Breast epithelium (tissue), 4 donors: ENCODE data around the gene EGR4. TPM values are rescaled to one million over a fixed set of nuclear protein-coding genes. Genes with fewer than 3 reads are reported as not detected.

Source experiments
- DNase-seq, 2 donors: peaks; one replicate each; pipeline ENCODE4 v3.0.0-alpha.2; 2019; ENCODE audit warnings: low spot score in 2 of 2
- H3K27ac ChIP-seq, 2 donors: fragments of 200-600 bp; sonication (generic) in 1 of 2; one replicate each; pipeline ENCODE4 v1.5.1; 2016 to 2019; ENCODE audit warnings: mild to moderate bottlenecking in 1 of 2
- H3K27me3 ChIP-seq, 2 donors: fragments of 200-600 bp; sonication (generic) in 1 of 2; one replicate each; pipeline versions ENCODE4 v1.5.1 to v1.6.0; 2017 to 2019; ENCODE audit warnings: control low read depth in 1 of 2, mild to moderate bottlenecking in 1 of 2
- H3K36me3 ChIP-seq: fragments of 200-600 bp; one replicate; pipeline ENCODE4 v1.5.1; 2019
- H3K4me1 ChIP-seq, 2 donors: fragments of 200-600 bp; sonication (generic); one replicate each; pipeline ENCODE4 v1.5.1; 2016 to 2019; ENCODE audit warnings: control low read depth in 1 of 2
- H3K4me3 ChIP-seq, 3 donors: fragments of 200-600 bp; sonication (generic); 1 replicate in 2 of 3; 2 replicates in 1 of 3; pipeline ENCODE4 v1.5.1; 2016 to 2019; ENCODE audit warnings: mild to moderate bottlenecking in 3 of 3, moderate library complexity in 2 of 3
- H3K9me3 ChIP-seq, 2 donors: fragments of 200-600 bp; sonication (generic) in 1 of 2; one replicate each; pipeline ENCODE4 v1.5.1; 2016 to 2019; ENCODE audit warnings: control low read depth in 1 of 2
- POLR2A ChIP-seq: fragments of 450-650 bp; IDR thresholded peaks from one replicate; pipeline ENCODE4 v1.6.1; 2016; ENCODE audit warnings: antibody characterized with exemption, mild to moderate bottlenecking, moderate library complexity
- POLR2AphosphoS5 ChIP-seq, 3 donors: sonication (generic); formaldehyde crosslinking; IDR thresholded peaks; one replicate each; pipeline ENCODE4 v1.6.1; 2017; ENCODE audit warnings: antibody characterized with exemption in 3 of 3
- intact Hi-C: fragments of 100-400 bp; cut with DNase I; formaldehyde crosslinking; loops from one replicate; pipeline ENCODE4 v1.15.1; 2023; ENCODE audit warnings: low total_unique reads
- total RNA-seq, 3 donors: library from RNA; depleted of rRNA; stranded (reverse); fragments of >200 nt; gene quantifications; one replicate each; pipeline ENCODE4 v1.1.0, GENCODE V29; 2016
- TF ChIP-seq, protein P1 (sequence below), 3 donors: fragments of 450-650 bp; IDR thresholded peaks; one replicate each; pipeline ENCODE4 v1.5.1; 2016 to 2017; ENCODE audit warnings: antibody characterized with exemption in 3 of 3, mild to moderate bottlenecking in 3 of 3, moderate library complexity in 3 of 3

The EGR4 gene
- total RNA-seq, 3 donors from 2014 or later = not detected

DNA sequence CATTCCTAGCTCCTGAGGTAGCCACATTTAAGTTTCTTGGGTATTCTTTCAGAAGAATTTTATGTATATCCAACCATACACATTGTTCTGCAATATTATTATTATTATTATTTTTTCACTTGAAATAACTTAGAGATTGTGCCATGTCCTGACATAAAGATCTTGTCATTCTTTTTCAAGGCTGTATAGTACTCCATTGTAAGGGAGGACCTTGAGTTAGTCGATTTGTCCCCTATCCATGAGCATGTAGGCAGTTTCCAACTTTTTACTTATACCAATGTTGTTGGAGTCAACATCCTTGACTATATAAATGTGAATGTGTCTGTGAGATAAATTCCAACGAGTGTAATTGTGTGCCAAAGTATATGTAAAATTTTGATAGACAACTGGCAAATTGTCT is 891 bp upstream of the EGR4 start:
- TF ChIP-seq POLR2A = no peak
- TF ChIP-seq, protein P1, sequence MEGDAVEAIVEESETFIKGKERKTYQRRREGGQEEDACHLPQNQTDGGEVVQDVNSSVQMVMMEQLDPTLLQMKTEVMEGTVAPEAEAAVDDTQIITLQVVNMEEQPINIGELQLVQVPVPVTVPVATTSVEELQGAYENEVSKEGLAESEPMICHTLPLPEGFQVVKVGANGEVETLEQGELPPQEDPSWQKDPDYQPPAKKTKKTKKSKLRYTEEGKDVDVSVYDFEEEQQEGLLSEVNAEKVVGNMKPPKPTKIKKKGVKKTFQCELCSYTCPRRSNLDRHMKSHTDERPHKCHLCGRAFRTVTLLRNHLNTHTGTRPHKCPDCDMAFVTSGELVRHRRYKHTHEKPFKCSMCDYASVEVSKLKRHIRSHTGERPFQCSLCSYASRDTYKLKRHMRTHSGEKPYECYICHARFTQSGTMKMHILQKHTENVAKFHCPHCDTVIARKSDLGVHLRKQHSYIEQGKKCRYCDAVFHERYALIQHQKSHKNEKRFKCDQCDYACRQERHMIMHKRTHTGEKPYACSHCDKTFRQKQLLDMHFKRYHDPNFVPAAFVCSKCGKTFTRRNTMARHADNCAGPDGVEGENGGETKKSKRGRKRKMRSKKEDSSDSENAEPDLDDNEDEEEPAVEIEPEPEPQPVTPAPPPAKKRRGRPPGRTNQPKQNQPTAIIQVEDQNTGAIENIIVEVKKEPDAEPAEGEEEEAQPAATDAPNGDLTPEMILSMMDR (IDR thresholded peaks at IDR 0.05) = no peak
- TF ChIP-seq POLR2AphosphoS5 (IDR thresholded peaks at IDR 0.05) = no peak
- Histone ChIP-seq H3K27me3 (peaks cover 12 to 79% of the 10 kb centered on the region in 2 donors), H3K4me3 (no peak overlapping the region)

DNA sequence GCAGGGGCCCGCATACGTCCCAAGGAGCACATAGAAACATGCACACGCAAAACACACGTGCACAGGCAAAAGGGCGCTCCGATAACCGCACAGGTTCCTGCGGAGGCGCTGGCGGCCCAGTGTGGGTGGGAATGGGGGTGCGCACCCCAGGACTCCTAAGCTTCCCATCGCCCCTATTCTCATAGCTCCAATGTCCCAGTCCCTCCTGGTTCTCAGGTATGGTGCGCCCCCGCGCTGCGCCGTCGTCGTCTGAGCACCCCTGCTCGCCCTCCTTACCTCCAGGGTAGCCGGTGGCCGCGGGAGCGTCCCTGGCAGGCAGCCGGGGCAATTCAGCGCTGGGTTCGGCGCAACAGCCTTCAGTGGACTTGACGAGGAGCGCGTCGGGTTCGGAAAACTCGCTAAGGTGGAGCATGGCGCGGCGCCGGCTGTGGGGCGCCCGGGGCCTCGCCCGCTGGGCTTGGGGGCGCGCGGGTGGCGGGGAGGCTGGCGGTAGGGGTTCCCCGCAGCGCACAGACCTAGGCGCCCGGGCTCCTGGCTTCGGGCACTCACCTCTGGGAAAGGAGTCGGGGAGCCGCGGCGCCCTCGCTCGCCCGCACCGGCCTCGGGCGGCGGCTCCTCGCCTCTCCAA is 328 bp downstream of the EGR4 start:
- H3K27me3 ChIP-seq = peaks cover 12 to 76% of the 10 kb centered on the region in 2 donors
- DNase-seq = no peak
- peaks cover 0 to 11% of the 10 kb centered on the region in 2 donors for H3K4me1 ChIP-seq
- H3K9me3 ChIP-seq = no peaks in the 10 kb centered on the region
- TF ChIP-seq POLR2AphosphoS5 (IDR thresholded peaks at IDR 0.05) (no peak), POLR2A (no peak)
- TF ChIP-seq, protein P1 (IDR thresholded peaks at IDR 0.05) = no peak
- H3K4me3 ChIP-seq = peak overlapping the region; percentile 29 to 72 (median 48)
- no peak overlapping the region for H3K27ac ChIP-seq
- intact Hi-C loops = no loop called here
- H3K36me3 ChIP-seq = no peaks in the 10 kb centered on the region

More for the DNA sequence above, 891 bp upstream of the EGR4 start:
- no peak overlapping the region for H3K27ac ChIP-seq
- no peaks in the 10 kb centered on the region for H3K9me3 ChIP-seq
- peaks cover 0 to 11% of the 10 kb centered on the region in 2 donors for H3K4me1 ChIP-seq
- no peaks in the 10 kb centered on the region for H3K36me3 ChIP-seq
- no peak for DNase-seq
- intact Hi-C loops = no loop called here

DNA sequence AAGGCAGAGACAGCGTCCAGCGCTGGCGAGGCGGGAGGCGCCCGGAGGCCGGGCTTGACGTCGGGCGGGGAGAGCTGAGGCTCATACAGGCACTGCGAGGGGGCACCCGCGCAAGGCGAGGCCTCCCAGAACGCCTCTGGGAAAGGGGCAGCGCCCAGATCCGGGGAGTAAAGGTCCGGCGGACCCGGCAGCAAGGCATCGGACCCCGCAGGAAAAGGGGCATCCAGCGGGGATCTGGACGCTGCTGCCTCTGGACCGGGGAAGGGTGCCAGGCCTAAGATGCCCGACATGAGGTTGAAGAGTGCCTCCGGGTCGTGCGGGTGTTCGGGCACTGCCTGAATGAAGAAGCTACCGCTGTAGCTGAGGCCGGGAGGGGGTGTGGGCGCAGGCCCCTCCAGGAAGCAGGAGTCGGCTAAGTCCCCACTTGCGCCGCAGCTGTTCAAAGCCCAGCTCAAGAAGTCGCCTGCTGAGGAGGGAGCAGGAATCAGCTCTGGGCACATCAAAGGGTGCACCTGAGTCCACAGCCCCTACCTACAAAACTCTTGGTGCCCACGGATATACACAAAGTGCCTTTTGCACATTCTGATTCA is 937 bp downstream of the EGR4 start:
- no peak for TF ChIP-seq POLR2A
- no peak for TF ChIP-seq POLR2AphosphoS5 (IDR thresholded peaks at IDR 0.05)
- H3K27me3 ChIP-seq = peaks cover 12 to 72% of the 10 kb centered on the region in 2 donors
- DNase-seq = no peak

DNA sequence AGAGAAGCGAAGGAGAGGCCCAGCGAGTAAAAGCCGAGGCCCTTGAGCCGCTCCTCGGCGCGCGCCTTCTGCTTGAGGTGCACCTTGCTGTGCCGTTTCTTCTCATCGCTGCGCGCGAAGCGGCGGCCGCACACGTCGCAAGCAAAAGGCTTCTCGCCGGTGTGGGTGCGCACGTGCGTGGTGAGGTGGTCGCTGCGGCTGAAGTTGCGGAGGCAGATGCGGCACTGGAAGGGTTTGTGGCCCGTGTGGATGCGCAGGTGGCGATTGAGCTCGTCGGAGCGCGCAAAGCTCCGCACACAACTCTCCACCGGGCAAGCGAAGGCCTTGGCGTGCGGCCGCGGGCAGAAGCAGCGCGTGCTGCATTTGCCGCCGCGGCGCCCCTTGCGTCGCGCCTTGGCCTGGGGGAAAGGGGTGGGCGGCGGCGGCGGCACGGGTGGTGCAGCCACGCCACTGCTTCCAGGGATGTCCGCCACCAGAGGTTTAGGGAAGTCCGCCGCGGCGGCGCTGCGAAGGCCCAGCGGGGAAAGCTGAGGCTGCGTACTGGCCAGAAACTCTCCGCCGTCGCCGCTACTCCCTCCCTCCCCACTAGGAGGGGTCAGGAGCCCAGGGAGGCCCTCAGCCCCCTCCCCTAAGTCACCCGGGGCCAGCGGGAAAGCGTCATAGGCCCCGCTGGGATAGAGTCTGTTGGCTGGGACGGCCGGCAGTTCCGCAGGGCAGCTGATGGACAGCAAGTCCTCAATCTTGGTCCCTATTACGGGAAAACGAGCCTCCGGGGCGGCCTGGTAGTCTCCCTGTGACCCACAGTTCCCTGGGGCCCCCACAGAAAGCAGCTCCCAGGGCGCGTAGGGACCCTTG is 1.7 kb downstream of the EGR4 start:
- peak overlapping the region in 2 of 3 donors; percentile 23 to 57 for H3K4me3 ChIP-seq
- H3K27me3 ChIP-seq = peaks cover 12 to 65% of the 10 kb centered on the region in 2 donors
- no peak overlapping the region for H3K27ac ChIP-seq
- H3K36me3 ChIP-seq = no peaks in the 10 kb centered on the region
- no peaks in the 10 kb centered on the region for H3K9me3 ChIP-seq
- TF ChIP-seq, protein P1 (IDR thresholded peaks at IDR 0.05) = no peak
- TF ChIP-seq POLR2AphosphoS5 (IDR thresholded peaks at IDR 0.05) (no peak), POLR2A (no peak)
- peaks cover 0 to 11% of the 10 kb centered on the region in 2 donors for H3K4me1 ChIP-seq
- no peak for DNase-seq
- intact Hi-C loops = no loop called here

More for the DNA sequence above, 937 bp downstream of the EGR4 start:
- H3K4me1 ChIP-seq = peaks cover 0 to 11% of the 10 kb centered on the region in 2 donors
- no peak overlapping the region for H3K4me3 ChIP-seq
- intact Hi-C loops = no loop called here
- no peak overlapping the region for H3K27ac ChIP-seq
- no peaks in the 10 kb centered on the region for H3K36me3 ChIP-seq
- no peaks in the 10 kb centered on the region for H3K9me3 ChIP-seq

DNA sequence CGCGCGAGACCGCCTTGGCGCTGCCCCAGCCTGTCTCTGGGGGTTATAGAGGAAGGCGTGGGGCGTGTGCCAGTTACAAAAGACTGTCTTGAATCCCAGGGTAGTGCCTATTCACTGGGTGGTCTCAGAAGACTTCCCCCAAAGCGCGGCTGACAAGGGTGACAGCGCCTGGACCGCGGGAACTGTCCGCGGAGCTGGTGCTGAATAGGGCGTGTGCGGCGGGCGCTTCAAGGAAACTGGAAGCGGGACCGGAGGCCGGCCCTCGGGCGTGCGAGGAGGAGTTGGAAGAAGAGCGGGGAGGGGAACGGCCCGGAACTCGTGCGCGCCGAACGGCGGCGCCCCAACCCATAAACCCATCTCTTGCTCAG is 2.3 kb downstream of the EGR4 start:
- H3K4me3 ChIP-seq = peak overlapping the region in 2 of 3 donors; percentile 23 to 57
- H3K27me3 ChIP-seq = peaks cover 12 to 59% of the 10 kb centered on the region in 2 donors
- no peaks in the 10 kb centered on the region for H3K9me3 ChIP-seq
- intact Hi-C loops = no loop called here
- no peaks in the 10 kb centered on the region for H3K36me3 ChIP-seq
- DNase-seq = no peak
- H3K27ac ChIP-seq = no peak overlapping the region
- peaks cover 0 to 11% of the 10 kb centered on the region in 2 donors for H3K4me1 ChIP-seq
- no peak for TF ChIP-seq POLR2A
- TF ChIP-seq POLR2AphosphoS5 (IDR thresholded peaks at IDR 0.05) = no peak
- TF ChIP-seq, protein P1 (IDR thresholded peaks at IDR 0.05) = no peak
